Endothelial cell of umbilical vein (primary cell): ENCODE measurements around the gene CDC42BPG. TPM values are rescaled to one million over a fixed set of nuclear protein-coding genes. Genes with fewer than 3 reads are reported as not detected.
"Not testable (repeated sequence)": the region's sequence is repeated elsewhere in the genome, so short reads cannot be mapped to it uniquely, and the experiment has no call there.

ENCODE experiments used
- BruUV-seq: library from RNA; stranded (reverse); fragments of 400-500 nt; replicated peaks from 2 replicates; lab custom pipeline; 2021; lab: Mats Ljungman, UMichigan
- CTCF ChIA-PET: fragments of 300-600, 350-600 bp; sonication (Branson Sonifier 250); formaldehyde crosslinking; loops from one replicate; lab custom pipeline; 2021; ENCODE audit warnings: antibody characterized with exemption, inconsistent platforms; lab: Charles Lee
- POLR2A ChIA-PET: fragments of 300-600, 350-600 bp; sonication (Branson Sonifier 250); formaldehyde crosslinking; loops from one replicate; lab custom pipeline; 2021; ENCODE audit warnings: antibody characterized with exemption, inconsistent platforms; lab: Charles Lee
- DNase-seq: peaks from one replicate; pipeline ENCODE4 v3.0.0-alpha.2; 2011; ENCODE audit warnings: low read depth, low spot score
- FAIRE-seq: peaks from 2 replicates; lab custom pipeline; 2011; peaks lifted over from hg19 to GRCh38; lab: Jason Lieb, UNC
- H2AFZ ChIP-seq: 2 replicates; pipeline ENCODE4 v1.6.0; 2012; ENCODE audit warnings: low read depth, low read length, control low read depth, inconsistent platforms
- H3K27ac ChIP-seq: 2 replicates; pipeline ENCODE4 v1.5.1; 2011; ENCODE audit warnings: low read depth, mild to moderate bottlenecking, control low read depth, low read length, moderate library complexity; ENCODE audit not compliant: insufficient read depth
- H3K27me3 ChIP-seq, 2 experiments: 2 replicates each; pipeline versions ENCODE4 v1.6.0 to v1.6.1; 2011; ENCODE audit warnings: low read length in 2 of 2, mixed read lengths in 1 of 2; ENCODE audit not compliant: control insufficient read depth in 2 of 2, insufficient read depth in 2 of 2
- H3K36me3 ChIP-seq, 2 experiments: 2 replicates in 1 of 2; 3 replicates in 1 of 2; pipeline ENCODE4 v1.5.1; 2011; ENCODE audit warnings: low read length in 2 of 2, mild to moderate bottlenecking in 1 of 2, moderate library complexity in 1 of 2; ENCODE audit not compliant: control insufficient read depth in 2 of 2, insufficient read depth in 2 of 2; ENCODE audit errors: extremely low read depth in 1 of 2
- H3K4me1 ChIP-seq: 3 replicates; pipeline ENCODE4 v1.5.1; 2011; ENCODE audit warnings: mild to moderate bottlenecking, low read length; ENCODE audit not compliant: control insufficient read depth, insufficient read depth; ENCODE audit errors: extremely low read depth
- H3K4me2 ChIP-seq: 2 replicates; pipeline ENCODE4 v1.6.1; 2011; ENCODE audit warnings: low read length, control low read depth, mixed read lengths; ENCODE audit not compliant: insufficient read depth
- H3K4me3 ChIP-seq, 3 experiments: fragments of 200-600 bp in 1 of 3; sonication (generic), shearing (Covaris generic) in 1 of 3; replicated peaks in 1 of 3; 2 replicates each; pipeline ENCODE4 v1.5.1; 2011 to 2016; ENCODE audit warnings: control low read depth in 3 of 3, low read length in 3 of 3, mild to moderate bottlenecking in 2 of 3, inconsistent platforms in 1 of 3, low read depth in 1 of 3, moderate library complexity in 1 of 3; ENCODE audit not compliant: insufficient read depth in 1 of 3
- H3K79me2 ChIP-seq: 2 replicates; pipeline ENCODE4 v1.6.0; 2012; ENCODE audit warnings: low read length, inconsistent platforms; ENCODE audit not compliant: control insufficient read depth, insufficient read depth
- H3K9ac ChIP-seq: replicated peaks from 2 replicates; pipeline ENCODE3; 2011; ENCODE audit warnings: low read length, control low read depth; ENCODE audit not compliant: insufficient read depth; ENCODE audit errors: extremely low read depth
- H3K9me1 ChIP-seq: replicated peaks from 3 replicates; pipeline ENCODE4 v1.6.0; 2011; ENCODE audit warnings: mild to moderate bottlenecking, low read length; ENCODE audit not compliant: control insufficient read depth, insufficient read depth; ENCODE audit errors: extremely low read depth
- H3K9me3 ChIP-seq: replicated peaks from 2 replicates; pipeline ENCODE4 v1.5.1; 2012; ENCODE audit warnings: low read length, inconsistent platforms; ENCODE audit not compliant: control insufficient read depth, insufficient read depth
- H4K20me1 ChIP-seq: replicated peaks from 2 replicates; pipeline ENCODE3; 2011; ENCODE audit warnings: mild to moderate bottlenecking, low read length; ENCODE audit not compliant: control insufficient read depth, insufficient read depth; ENCODE audit errors: extremely low read depth
- EZH2 ChIP-seq: IDR thresholded peaks from 2 replicates; pipeline ENCODE4 v1.6.1; 2012; ENCODE audit warnings: borderline replicate concordance, low read depth, mild to moderate bottlenecking, moderate library complexity, low read length, inconsistent platforms; ENCODE audit not compliant: severe bottlenecking
- FOS ChIP-seq: IDR thresholded peaks from 2 replicates; pipeline ENCODE4 v1.6.1; 2011; ENCODE audit warnings: mild to moderate bottlenecking, low read length, moderate library complexity, borderline replicate concordance; ENCODE audit not compliant: insufficient read depth
- GATA2 ChIP-seq: IDR thresholded peaks from 2 replicates; pipeline ENCODE4 v1.7.0; 2011; ENCODE audit warnings: low read depth, mild to moderate bottlenecking, moderate library complexity, mixed read lengths, low read length; ENCODE audit not compliant: insufficient read length, insufficient read depth
- JUN ChIP-seq: IDR thresholded peaks from 2 replicates; pipeline ENCODE4 v1.6.1; 2011; ENCODE audit warnings: borderline replicate concordance, low read depth; ENCODE audit not compliant: insufficient read length, insufficient read depth
- MAX ChIP-seq: IDR thresholded peaks from 2 replicates; pipeline ENCODE4 v1.6.1; 2011; ENCODE audit not compliant: insufficient read depth, insufficient read length
- MYC ChIP-seq: IDR thresholded peaks from one replicate; pipeline ENCODE4 v1.6.1; 2011; ENCODE audit warnings: mild to moderate bottlenecking, low read depth, low read length
- POLR2A ChIP-seq: IDR thresholded peaks from 2 replicates; pipeline ENCODE4 v1.6.1; 2012; ENCODE audit warnings: low read depth, mild to moderate bottlenecking, control low read depth, low read length
- POLR2AphosphoS5 ChIP-seq: IDR thresholded peaks from 2 replicates; pipeline ENCODE4 v1.6.1; 2012; ENCODE audit warnings: low read depth, mild to moderate bottlenecking, control low read depth, low read length, moderate library complexity; ENCODE audit not compliant: insufficient read depth
- dilution Hi-C: fragments of 300-500 bp; cut with MboI; formaldehyde crosslinking; loops from one replicate; pipeline ENCODE4 v1.15.0; 2019; ENCODE audit warnings: low sequenced_read_pairs; ENCODE audit not compliant: extremely low pct_ligation_motif_present
- intact Hi-C: fragments of 100-400 bp; cut with micrococcal nuclease; formaldehyde crosslinking; loops from one replicate; pipeline ENCODE4 v1.10.0; 2022
- polyA plus RNA-seq, 4 experiments: library from polyadenylated mRNA; depleted of rRNA in 3 of 4; stranded (reverse) in 3 of 4; unstranded in 1 of 4; fragments of >200 nt; gene quantifications; 2 replicates each; pipeline versions ENCODE4 v1.2.1 to v1.2.3, GENCODE V29; 2011 to 2012; ENCODE audit warnings: missing spikeins in 1 of 4
- total RNA-seq: library from RNA; stranded (reverse); gene quantifications from 2 replicates; pipeline ENCODE4 v1.2.3, GENCODE V29; 2021
- TF ChIP-seq, protein P1 (sequence below), 2 donors: IDR thresholded peaks; 1 replicate in 1 of 2; 2 replicates in 1 of 2; pipeline ENCODE4 v1.5.1; 2011; ENCODE audit warnings: low read length in 2 of 2, mild to moderate bottlenecking in 2 of 2, moderate library complexity in 2 of 2, control low read depth in 1 of 2, inconsistent platforms in 1 of 2, low read depth in 1 of 2; ENCODE audit not compliant: insufficient read depth in 1 of 2; ENCODE audit errors: extremely low read depth in 1 of 2

CDC42BPG gene
- total and polyA plus RNA-seq, 2 donors (not counting 3 experiments of a cell fraction or from before 2014, with no cell fraction given): 0.19 to 0.42 TPM

- BruUV-seq: no TSS peak
- DNase-seq: no peak
- intact Hi-C loops: no loop called here
- H4K20me1 ChIP-seq: no peaks in the 10 kb centered on the region
- FAIRE-seq: no peak
- no peak overlapping the region for H3K4me3 ChIP-seq
- ChIA-PET CTCF (no interaction called here), POLR2A (no interaction called here)
- peaks cover 0 to 3% of the 10 kb centered on the region in 2 experiments for H3K27me3 ChIP-seq
- H3K4me2 ChIP-seq: no peak overlapping the region
- H3K79me2 ChIP-seq: no peaks in the 10 kb centered on the region
- H3K9me3 ChIP-seq: no peaks in the 10 kb centered on the region
- no peak overlapping the region for H3K27ac ChIP-seq
- no peak overlapping the region for H3K9ac ChIP-seq
- H3K4me1 ChIP-seq: no peaks in the 10 kb centered on the region
- no peaks in the 10 kb centered on the region for H3K9me1 ChIP-seq
- H3K36me3 ChIP-seq: no peaks in the 10 kb centered on the region
- no peak for TF ChIP-seq MYC
- no peak overlapping the region for H2AFZ ChIP-seq
- dilution Hi-C loops: no loop called here
Observed at GRCh38 chr11:64823568-64824119, 20.8 kb downstream of the CDC42BPG start.

DNA sequence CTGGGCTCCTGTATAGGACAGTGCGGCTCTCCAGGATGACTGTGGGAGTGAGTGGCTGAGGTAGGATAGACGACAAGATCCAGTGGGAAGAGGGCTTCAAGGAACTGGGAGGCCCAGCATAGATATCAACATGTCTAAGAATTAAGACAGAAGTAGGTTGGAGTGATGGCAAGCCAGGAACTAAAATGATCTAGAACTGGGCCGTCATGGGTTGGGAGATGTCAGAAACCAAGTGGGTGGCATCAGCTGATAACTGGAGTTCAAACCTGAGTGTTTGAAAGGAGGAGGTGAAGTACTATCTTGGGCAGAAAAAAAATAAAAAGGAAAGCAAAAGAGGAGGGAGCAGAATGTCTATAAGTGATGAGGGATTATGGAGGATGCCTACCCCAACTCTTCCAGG is 27.0 kb downstream of the CDC42BPG start:
- no peaks in the 10 kb centered on the region for H3K27me3 ChIP-seq
- intact Hi-C loops: no loop called here
- dilution Hi-C loops: no loop called here
- no peaks in the 10 kb centered on the region for H4K20me1 ChIP-seq
- H3K4me3 ChIP-seq: no peak overlapping the region
- H3K9me1 ChIP-seq: no peaks in the 10 kb centered on the region
- no peak overlapping the region for H3K4me2 ChIP-seq
- FAIRE-seq (no peak), DNase-seq (no peak)
- no peaks in the 10 kb centered on the region for H3K4me1 ChIP-seq
- no peak overlapping the region for H2AFZ ChIP-seq
- no peak overlapping the region for H3K9ac ChIP-seq
- CTCF ChIA-PET: no interaction called here
- TF ChIP-seq GATA2 (no peak), MAX (no peak), EZH2 (no peak), POLR2A (no peak), MYC (no peak), POLR2AphosphoS5 (no peak), JUN (no peak), FOS (no peak)
- TF ChIP-seq, protein P1, sequence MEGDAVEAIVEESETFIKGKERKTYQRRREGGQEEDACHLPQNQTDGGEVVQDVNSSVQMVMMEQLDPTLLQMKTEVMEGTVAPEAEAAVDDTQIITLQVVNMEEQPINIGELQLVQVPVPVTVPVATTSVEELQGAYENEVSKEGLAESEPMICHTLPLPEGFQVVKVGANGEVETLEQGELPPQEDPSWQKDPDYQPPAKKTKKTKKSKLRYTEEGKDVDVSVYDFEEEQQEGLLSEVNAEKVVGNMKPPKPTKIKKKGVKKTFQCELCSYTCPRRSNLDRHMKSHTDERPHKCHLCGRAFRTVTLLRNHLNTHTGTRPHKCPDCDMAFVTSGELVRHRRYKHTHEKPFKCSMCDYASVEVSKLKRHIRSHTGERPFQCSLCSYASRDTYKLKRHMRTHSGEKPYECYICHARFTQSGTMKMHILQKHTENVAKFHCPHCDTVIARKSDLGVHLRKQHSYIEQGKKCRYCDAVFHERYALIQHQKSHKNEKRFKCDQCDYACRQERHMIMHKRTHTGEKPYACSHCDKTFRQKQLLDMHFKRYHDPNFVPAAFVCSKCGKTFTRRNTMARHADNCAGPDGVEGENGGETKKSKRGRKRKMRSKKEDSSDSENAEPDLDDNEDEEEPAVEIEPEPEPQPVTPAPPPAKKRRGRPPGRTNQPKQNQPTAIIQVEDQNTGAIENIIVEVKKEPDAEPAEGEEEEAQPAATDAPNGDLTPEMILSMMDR (IDR thresholded peaks at IDR 0.05; ENCODE audit: extremely low read depth in 1 of 2, insufficient read depth in 1 of 2, low read depth in 1 of 2, low read length in 2 of 2): no peak
- no TSS peak for BruUV-seq
- H3K79me2 ChIP-seq: no peaks in the 10 kb centered on the region
- no peak overlapping the region for H3K27ac ChIP-seq
- no peaks in the 10 kb centered on the region for H3K9me3 ChIP-seq
- POLR2A ChIA-PET: no interaction called here
- H3K36me3 ChIP-seq: no peaks in the 10 kb centered on the region

GRCh38 chr11:64815433-64815832 is 29.0 kb downstream of the CDC42BPG start:
- H3K9ac ChIP-seq, BruUV-seq, H4K20me1 ChIP-seq, H3K79me2 ChIP-seq, H3K4me2 ChIP-seq, H3K9me3 ChIP-seq, H3K27ac ChIP-seq, H3K27me3 ChIP-seq, POLR2A ChIA-PET, FAIRE-seq, H3K9me1 ChIP-seq, H3K4me3 ChIP-seq, intact Hi-C loops, H2AFZ ChIP-seq, dilution Hi-C loops, H3K4me1 ChIP-seq, DNase-seq, CTCF ChIA-PET, H3K36me3 ChIP-seq: not testable (repeated sequence)
